ENCODE results near the gene IMP4. TPM values are rescaled to one million over a fixed set of nuclear protein-coding genes. Genes with fewer than 3 reads are reported as not detected.

The IMP4 gene
- total and polyA plus RNA-seq, 10 of the 15 experiments (the other 5 are each of a cell fraction or from before 2014, with no cell fraction given) = 41.4 to 242 (median 166) TPM

DNA sequence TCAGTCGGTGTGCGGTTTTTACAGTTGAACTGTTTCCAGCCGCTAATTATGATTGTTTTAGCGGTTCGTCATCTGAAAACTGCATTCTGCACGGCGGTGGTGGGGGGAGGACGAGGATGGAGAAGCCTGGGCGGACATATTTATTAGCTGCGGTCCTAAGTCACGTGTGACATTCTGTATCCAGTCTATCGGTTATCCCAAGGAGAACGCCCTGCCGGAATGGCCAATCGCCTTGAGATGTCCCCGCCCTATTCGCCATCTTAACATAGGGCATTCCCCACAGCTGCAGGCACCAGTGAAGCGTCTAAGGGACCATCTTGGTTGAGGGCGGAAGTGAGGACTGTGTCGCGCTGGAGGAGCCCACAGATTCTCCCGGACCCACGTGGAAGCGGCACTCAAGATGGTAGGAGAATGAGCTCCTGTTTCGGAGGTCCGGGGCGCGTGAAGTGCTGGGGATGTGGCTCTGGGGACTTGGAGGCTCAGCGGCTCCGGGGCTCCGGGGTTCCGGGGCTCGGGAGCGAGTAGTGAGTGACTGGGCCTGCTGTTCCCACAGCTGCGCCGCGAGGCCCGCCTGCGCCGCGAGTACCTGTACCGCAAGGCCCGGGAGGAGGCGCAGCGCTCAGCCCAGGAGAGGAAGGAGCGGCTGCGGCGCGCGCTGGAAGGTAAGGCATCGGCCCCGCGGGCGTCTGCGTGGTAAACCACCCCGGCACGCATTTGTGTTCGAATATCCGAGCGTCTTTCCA lies at the start of gene IMP4 (continued):
- TF ChIP-seq, protein P1, sequence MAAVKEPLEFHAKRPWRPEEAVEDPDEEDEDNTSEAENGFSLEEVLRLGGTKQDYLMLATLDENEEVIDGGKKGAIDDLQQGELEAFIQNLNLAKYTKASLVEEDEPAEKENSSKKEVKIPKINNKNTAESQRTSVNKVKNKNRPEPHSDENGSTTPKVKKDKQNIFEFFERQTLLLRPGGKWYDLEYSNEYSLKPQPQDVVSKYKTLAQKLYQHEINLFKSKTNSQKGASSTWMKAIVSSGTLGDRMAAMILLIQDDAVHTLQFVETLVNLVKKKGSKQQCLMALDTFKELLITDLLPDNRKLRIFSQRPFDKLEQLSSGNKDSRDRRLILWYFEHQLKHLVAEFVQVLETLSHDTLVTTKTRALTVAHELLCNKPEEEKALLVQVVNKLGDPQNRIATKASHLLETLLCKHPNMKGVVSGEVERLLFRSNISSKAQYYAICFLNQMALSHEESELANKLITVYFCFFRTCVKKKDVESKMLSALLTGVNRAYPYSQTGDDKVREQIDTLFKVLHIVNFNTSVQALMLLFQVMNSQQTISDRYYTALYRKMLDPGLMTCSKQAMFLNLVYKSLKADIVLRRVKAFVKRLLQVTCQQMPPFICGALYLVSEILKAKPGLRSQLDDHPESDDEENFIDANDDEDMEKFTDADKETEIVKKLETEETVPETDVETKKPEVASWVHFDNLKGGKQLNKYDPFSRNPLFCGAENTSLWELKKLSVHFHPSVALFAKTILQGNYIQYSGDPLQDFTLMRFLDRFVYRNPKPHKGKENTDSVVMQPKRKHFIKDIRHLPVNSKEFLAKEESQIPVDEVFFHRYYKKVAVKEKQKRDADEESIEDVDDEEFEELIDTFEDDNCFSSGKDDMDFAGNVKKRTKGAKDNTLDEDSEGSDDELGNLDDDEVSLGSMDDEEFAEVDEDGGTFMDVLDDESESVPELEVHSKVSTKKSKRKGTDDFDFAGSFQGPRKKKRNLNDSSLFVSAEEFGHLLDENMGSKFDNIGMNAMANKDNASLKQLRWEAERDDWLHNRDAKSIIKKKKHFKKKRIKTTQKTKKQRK (IDR thresholded peaks at IDR 0.05; ENCODE audit: low read depth, low read length) = no peak
- TF ChIP-seq E2F4 (IDR thresholded peaks at IDR 0.05; ENCODE audit: low read depth, low read length) (no peak), ASH2L (IDR thresholded peaks at IDR 0.05; ENCODE audit: borderline replicate concordance, low read depth) (no peak), RB1 (IDR thresholded peaks at IDR 0.05; ENCODE audit: borderline replicate concordance) (0 out of 2 replicates have a peak, but pooled peaks have one; percentile 60), IKZF2 (IDR thresholded peaks at IDR 0.05) (peak; percentile 59 to 72; a peak in 3 of 4 replicates), NFXL1 (IDR thresholded peaks at IDR 0.05; ENCODE audit: borderline replicate concordance) (no peak), BCLAF1 (IDR thresholded peaks at IDR 0.05) (no peak), E4F1 (IDR thresholded peaks at IDR 0.05; ENCODE audit: borderline replicate concordance, partially characterized antibody) (peak; percentile 75), SUPT20H (IDR thresholded peaks at IDR 0.05; ENCODE audit: borderline replicate concordance, control insufficient read depth, low read depth, low read length) (no peak), CBFB (IDR thresholded peaks at IDR 0.05; ENCODE audit: low read depth) (no peak), HDGF (IDR thresholded peaks at IDR 0.05) (peak; percentile 36; the same call in 1 of the 2 replicates)
- TF ChIP-seq, protein P2, sequence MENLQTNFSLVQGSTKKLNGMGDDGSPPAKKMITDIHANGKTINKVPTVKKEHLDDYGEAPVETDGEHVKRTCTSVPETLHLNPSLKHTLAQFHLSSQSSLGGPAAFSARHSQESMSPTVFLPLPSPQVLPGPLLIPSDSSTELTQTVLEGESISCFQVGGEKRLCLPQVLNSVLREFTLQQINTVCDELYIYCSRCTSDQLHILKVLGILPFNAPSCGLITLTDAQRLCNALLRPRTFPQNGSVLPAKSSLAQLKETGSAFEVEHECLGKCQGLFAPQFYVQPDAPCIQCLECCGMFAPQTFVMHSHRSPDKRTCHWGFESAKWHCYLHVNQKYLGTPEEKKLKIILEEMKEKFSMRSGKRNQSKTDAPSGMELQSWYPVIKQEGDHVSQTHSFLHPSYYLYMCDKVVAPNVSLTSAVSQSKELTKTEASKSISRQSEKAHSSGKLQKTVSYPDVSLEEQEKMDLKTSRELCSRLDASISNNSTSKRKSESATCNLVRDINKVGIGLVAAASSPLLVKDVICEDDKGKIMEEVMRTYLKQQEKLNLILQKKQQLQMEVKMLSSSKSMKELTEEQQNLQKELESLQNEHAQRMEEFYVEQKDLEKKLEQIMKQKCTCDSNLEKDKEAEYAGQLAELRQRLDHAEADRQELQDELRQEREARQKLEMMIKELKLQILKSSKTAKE (IDR thresholded peaks at IDR 0.05; ENCODE audit: low read depth, poor library complexity, severe bottlenecking) = no peak

All from GM12878 (cell line).